ENCODE results near the gene CDX1. TPM values are rescaled to one million over a fixed set of nuclear protein-coding genes. Genes with fewer than 3 reads are reported as not detected.

CDX1 gene
- total RNA-seq, 2 experiments from 2014 or later, result not detected

- ChIA-PET POLR2A (no interaction called here), CTCF (no interaction called here)
- Histone ChIP-seq H3K9me3 (ENCODE audit: control insufficient read depth in 1 of 2, insufficient read depth in 1 of 2, low read length in 2 of 2) (no peaks in the 10 kb centered on the region), H3K4me1 (ENCODE audit: insufficient read depth, low read length) (peaks cover 4% of the 10 kb centered on the region), H3K4me3 (ENCODE audit: low read length) (no peak overlapping the region), H3K36me3 (ENCODE audit: insufficient read depth, low read length) (no peaks in the 10 kb centered on the region), H3K27ac (ENCODE audit: low read depth in 1 of 2, low read length in 2 of 2) (no peak overlapping the region), H3K27me3 (ENCODE audit: control insufficient read depth in 1 of 2, insufficient read depth in 2 of 2, low read length in 2 of 2) (peaks cover 2 to 6% of the 10 kb centered on the region in 2 experiments)
- no peaks in the 10 kb centered on the region for H3K9me3 Mint-ChIP-seq
- no peak overlapping the region for H3K27ac Mint-ChIP-seq
- no peak for TF ChIP-seq CTCF (IDR thresholded peaks at IDR 0.05)
- peaks cover 4% of the 10 kb centered on the region for H3K4me1 Mint-ChIP-seq (ENCODE audit: low read depth)
- no peaks in the 10 kb centered on the region for H3K36me3 Mint-ChIP-seq (ENCODE audit: low read depth)
- no peak for DNase-seq
- ATAC-seq (ENCODE audit: poor library complexity), result no peak
- peaks cover 17% of the 10 kb centered on the region for H3K27me3 Mint-ChIP-seq
- no peak overlapping the region for H3K4me3 Mint-ChIP-seq
- intact Hi-C loops (cut with DNase I, micrococcal nuclease), result no loop called here
Measured at GRCh38 chr5:150221471-150221870, 54.9 kb downstream of the CDX1 start.

GRCh38 chr5:150222906-150223305, 56.3 kb downstream of the CDX1 start:
- Histone ChIP-seq H3K36me3 (ENCODE audit: insufficient read depth, low read length) (no peaks in the 10 kb centered on the region), H3K4me3 (ENCODE audit: low read length) (no peak overlapping the region), H3K9me3 (ENCODE audit: control insufficient read depth in 1 of 2, insufficient read depth in 1 of 2, low read length in 2 of 2) (no peaks in the 10 kb centered on the region), H3K27me3 (ENCODE audit: control insufficient read depth in 1 of 2, insufficient read depth in 2 of 2, low read length in 2 of 2) (no peaks in the 10 kb centered on the region), H3K4me1 (ENCODE audit: insufficient read depth, low read length) (peaks cover 2% of the 10 kb centered on the region), H3K27ac (ENCODE audit: low read depth in 1 of 2, low read length in 2 of 2) (no peak overlapping the region)
- intact Hi-C loops (cut with DNase I, micrococcal nuclease), result no loop called here
- CTCF ChIA-PET, result no interaction called here
- Mint-ChIP-seq H3K27me3 (peaks cover 5% of the 10 kb centered on the region), H3K9me3 (no peaks in the 10 kb centered on the region), H3K4me1 (ENCODE audit: low read depth) (peaks cover 2% of the 10 kb centered on the region), H3K27ac (no peak overlapping the region), H3K4me3 (no peak overlapping the region), H3K36me3 (ENCODE audit: low read depth) (no peaks in the 10 kb centered on the region)
- ATAC-seq (ENCODE audit: poor library complexity), result no peak
- DNase-seq, result no peak
- POLR2A ChIA-PET, result no interaction called here
- TF ChIP-seq CTCF (IDR thresholded peaks at IDR 0.05), result no peak

- ChIA-PET CTCF (no interaction called here), POLR2A (no interaction called here)
- no peaks in the 10 kb centered on the region for H3K36me3 ChIP-seq (ENCODE audit: insufficient read depth, low read length)
Measured at GRCh38 chr5:150223474-150223873, 56.9 kb downstream of the CDX1 start.

More at GRCh38 chr5:150223474-150223873, 56.9 kb downstream of the CDX1 start:
- Histone ChIP-seq H3K27ac (ENCODE audit: low read depth in 1 of 2, low read length in 2 of 2) (no peak overlapping the region), H3K27me3 (ENCODE audit: control insufficient read depth in 1 of 2, insufficient read depth in 2 of 2, low read length in 2 of 2) (no peaks in the 10 kb centered on the region), H3K4me3 (ENCODE audit: low read length) (no peak overlapping the region), H3K4me1 (ENCODE audit: insufficient read depth, low read length) (no peaks in the 10 kb centered on the region), H3K9me3 (ENCODE audit: control insufficient read depth in 1 of 2, insufficient read depth in 1 of 2, low read length in 2 of 2) (no peaks in the 10 kb centered on the region)
- ATAC-seq (ENCODE audit: poor library complexity) (no peak), DNase-seq (no peak)
- no peak for TF ChIP-seq CTCF (IDR thresholded peaks at IDR 0.05)
- intact Hi-C loops (cut with DNase I, micrococcal nuclease), result no loop called here
- Mint-ChIP-seq H3K36me3 (ENCODE audit: low read depth) (no peaks in the 10 kb centered on the region), H3K4me3 (no peak overlapping the region), H3K27ac (no peak overlapping the region), H3K9me3 (no peaks in the 10 kb centered on the region), H3K27me3 (no peaks in the 10 kb centered on the region), H3K4me1 (ENCODE audit: low read depth) (no peaks in the 10 kb centered on the region)
